Fibroblast of mammary gland (primary cell): ENCODE results near the gene KCNE5.
A peak's percentile ranks its signal among the peaks of the same experiment; 100 is the strongest.

Source experiments
- DNase-seq: peaks from one replicate; pipeline ENCODE4 v3.0.0-alpha.2; 2010; ENCODE audit warnings: low read depth
- H3K4me3 ChIP-seq: 2 replicates; pipeline ENCODE4 v1.5.1; 2011; ENCODE audit warnings: low read depth, mild to moderate bottlenecking, low read length, moderate library complexity; ENCODE audit not compliant: control insufficient read depth
- CTCF ChIP-seq: conservative IDR thresholded peaks from 2 replicates; pipeline ENCODE4 v1.5.1; 2011; ENCODE audit warnings: low read depth, low read length, inconsistent platforms; ENCODE audit not compliant: control insufficient read depth, insufficient read depth

KCNE5 gene

GRCh38 chrX:109632906-109633504, 8.0 kb upstream of the KCNE5 start:
- peak; percentile 45 for DNase-seq
- TF ChIP-seq CTCF = peak; percentile 51
- H3K4me3 ChIP-seq = no peak overlapping the region

GRCh38 chrX:109629310-109629709, 4.3 kb upstream of the KCNE5 start:
- H3K4me3 ChIP-seq = no peak overlapping the region
- DNase-seq = peak; percentile 3
- TF ChIP-seq CTCF = no peak

GRCh38 chrX:109626637-109627036, 1.7 kb upstream of the KCNE5 start:
- no peak overlapping the region for H3K4me3 ChIP-seq
- DNase-seq = no peak
- TF ChIP-seq CTCF = no peak

- no peak overlapping the region for H3K4me3 ChIP-seq
- no peak for TF ChIP-seq CTCF
Observed at GRCh38 chrX:109623997-109624396, 975 bp downstream of the KCNE5 start.

GRCh38 chrX:109622270-109622669, 2.7 kb downstream of the KCNE5 start:
- TF ChIP-seq CTCF = no peak
- H3K4me3 ChIP-seq = no peak overlapping the region
- DNase-seq = no peak

More at GRCh38 chrX:109623997-109624396, 975 bp downstream of the KCNE5 start:
- DNase-seq = no peak

GRCh38 chrX:109619771-109620170, 5.2 kb downstream of the KCNE5 start:
- H3K4me3 ChIP-seq = no peak overlapping the region
- no peak for DNase-seq
- TF ChIP-seq CTCF = no peak

- no peak overlapping the region for H3K4me3 ChIP-seq
- TF ChIP-seq CTCF = no peak
- DNase-seq = no peak
Observed at GRCh38 chrX:109614951-109615350, 10.0 kb downstream of the KCNE5 start.
